Measurements from ENCODE around the gene HBG2. TPM values are rescaled to one million over a fixed set of nuclear protein-coding genes. Genes with fewer than 3 reads are reported as not detected.

Gene HBG2
- total and polyA plus RNA-seq, 2 of the 13 experiments (the other 11 are each of a cell fraction or from before 2014, with no cell fraction given): not detected

- TF ChIP-seq KMT2A (CRISPR knock-in tag; IDR thresholded peaks at IDR 0.05): no peak
- no peak for TF ChIP-seq PBX2 (CRISPR knock-in tag; IDR thresholded peaks at IDR 0.05)
- no peak for TF ChIP-seq GABPA (IDR thresholded peaks at IDR 0.05; ENCODE audit: low read depth, low read length)
- TF ChIP-seq GABPA (CRISPR knock-in tag; IDR thresholded peaks at IDR 0.05; ENCODE audit: low read depth): no peak
- TF ChIP-seq BCL3 (CRISPR knock-in tag; IDR thresholded peaks at IDR 0.05): no peak
- no peak for TF ChIP-seq CENPX (CRISPR knock-in tag; IDR thresholded peaks at IDR 0.05)
- TF ChIP-seq, protein P1, sequence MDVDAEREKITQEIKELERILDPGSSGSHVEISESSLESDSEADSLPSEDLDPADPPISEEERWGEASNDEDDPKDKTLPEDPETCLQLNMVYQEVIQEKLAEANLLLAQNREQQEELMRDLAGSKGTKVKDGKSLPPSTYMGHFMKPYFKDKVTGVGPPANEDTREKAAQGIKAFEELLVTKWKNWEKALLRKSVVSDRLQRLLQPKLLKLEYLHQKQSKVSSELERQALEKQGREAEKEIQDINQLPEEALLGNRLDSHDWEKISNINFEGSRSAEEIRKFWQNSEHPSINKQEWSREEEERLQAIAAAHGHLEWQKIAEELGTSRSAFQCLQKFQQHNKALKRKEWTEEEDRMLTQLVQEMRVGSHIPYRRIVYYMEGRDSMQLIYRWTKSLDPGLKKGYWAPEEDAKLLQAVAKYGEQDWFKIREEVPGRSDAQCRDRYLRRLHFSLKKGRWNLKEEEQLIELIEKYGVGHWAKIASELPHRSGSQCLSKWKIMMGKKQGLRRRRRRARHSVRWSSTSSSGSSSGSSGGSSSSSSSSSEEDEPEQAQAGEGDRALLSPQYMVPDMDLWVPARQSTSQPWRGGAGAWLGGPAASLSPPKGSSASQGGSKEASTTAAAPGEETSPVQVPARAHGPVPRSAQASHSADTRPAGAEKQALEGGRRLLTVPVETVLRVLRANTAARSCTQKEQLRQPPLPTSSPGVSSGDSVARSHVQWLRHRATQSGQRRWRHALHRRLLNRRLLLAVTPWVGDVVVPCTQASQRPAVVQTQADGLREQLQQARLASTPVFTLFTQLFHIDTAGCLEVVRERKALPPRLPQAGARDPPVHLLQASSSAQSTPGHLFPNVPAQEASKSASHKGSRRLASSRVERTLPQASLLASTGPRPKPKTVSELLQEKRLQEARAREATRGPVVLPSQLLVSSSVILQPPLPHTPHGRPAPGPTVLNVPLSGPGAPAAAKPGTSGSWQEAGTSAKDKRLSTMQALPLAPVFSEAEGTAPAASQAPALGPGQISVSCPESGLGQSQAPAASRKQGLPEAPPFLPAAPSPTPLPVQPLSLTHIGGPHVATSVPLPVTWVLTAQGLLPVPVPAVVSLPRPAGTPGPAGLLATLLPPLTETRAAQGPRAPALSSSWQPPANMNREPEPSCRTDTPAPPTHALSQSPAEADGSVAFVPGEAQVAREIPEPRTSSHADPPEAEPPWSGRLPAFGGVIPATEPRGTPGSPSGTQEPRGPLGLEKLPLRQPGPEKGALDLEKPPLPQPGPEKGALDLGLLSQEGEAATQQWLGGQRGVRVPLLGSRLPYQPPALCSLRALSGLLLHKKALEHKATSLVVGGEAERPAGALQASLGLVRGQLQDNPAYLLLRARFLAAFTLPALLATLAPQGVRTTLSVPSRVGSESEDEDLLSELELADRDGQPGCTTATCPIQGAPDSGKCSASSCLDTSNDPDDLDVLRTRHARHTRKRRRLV (CRISPR knock-in tag; IDR thresholded peaks at IDR 0.05): no peak
- no peak for TF ChIP-seq SIX4 (CRISPR knock-in tag; IDR thresholded peaks at IDR 0.05)
These were observed 19.8 kb upstream of the HBG2 start (continued) for GRCh38 chr11:5274395-5274794.
